VCaP (cell line): ENCODE measurements around the gene KCNC1.

ENCODE experiments used
- H3K27ac ChIP-seq: fragments of 450-650 bp; 2 replicates; pipeline ENCODE4 v1.5.1; 2017
- CTCF ChIP-seq: fragments of 450-650 bp; conservative IDR thresholded peaks from 2 replicates; pipeline ENCODE4 v1.5.1; 2017; ENCODE audit warnings: mild to moderate bottlenecking, moderate library complexity

The KCNC1 gene

GRCh38 chr11:17694494-17695110 is 40.0 kb upstream of the KCNC1 start:
- H3K27ac ChIP-seq, result no peak overlapping the region
- TF ChIP-seq CTCF, result no peak

- no peak overlapping the region for H3K27ac ChIP-seq
- no peak for TF ChIP-seq CTCF
These were observed 38.8 kb upstream of the KCNC1 start for GRCh38 chr11:17695454-17696441.

GRCh38 chr11:17696741-17697140 is 37.8 kb upstream of the KCNC1 start:
- no peak overlapping the region for H3K27ac ChIP-seq
- TF ChIP-seq CTCF, result no peak

GRCh38 chr11:17697175-17697949 is 37.2 kb upstream of the KCNC1 start:
- H3K27ac ChIP-seq, result no peak overlapping the region
- TF ChIP-seq CTCF, result no peak

GRCh38 chr11:17699147-17700114 is 35.1 kb upstream of the KCNC1 start:
- TF ChIP-seq CTCF, result no peak
- H3K27ac ChIP-seq, result no peak overlapping the region

GRCh38 chr11:17700991-17701390 is 33.6 kb upstream of the KCNC1 start:
- no peak overlapping the region for H3K27ac ChIP-seq
- TF ChIP-seq CTCF, result no peak
